ENCODE measurements around the gene TENM3.

TENM3 gene

GRCh38 chr4:182649698-182650477 is 406.7 kb downstream of the TENM3 start:
- no peak for DNase-seq (ENCODE audit: insufficient read length, low spot score)
- no peak for TF ChIP-seq CTCF (IDR thresholded peaks at IDR 0.05; ENCODE audit: insufficient read depth, missing control alignments)
- FAIRE-seq = no peak

- no peak for TF ChIP-seq CTCF (IDR thresholded peaks at IDR 0.05; ENCODE audit: insufficient read depth, missing control alignments)
- FAIRE-seq = no peak
These were observed 410.4 kb downstream of the TENM3 start for GRCh38 chr4:182653596-182653995.

GRCh38 chr4:182655340-182655739 is 412.1 kb downstream of the TENM3 start:
- DNase-seq (ENCODE audit: insufficient read length, low spot score) = no peak
- FAIRE-seq = no peak
- no peak for TF ChIP-seq CTCF (IDR thresholded peaks at IDR 0.05; ENCODE audit: insufficient read depth, missing control alignments)

More at GRCh38 chr4:182653596-182653995, 410.4 kb downstream of the TENM3 start:
- no peak for DNase-seq (ENCODE audit: insufficient read length, low spot score)

GRCh38 chr4:182662551-182662950 is 419.3 kb downstream of the TENM3 start:
- DNase-seq (ENCODE audit: insufficient read length, low spot score) (no peak), FAIRE-seq (no peak)
- no peak for TF ChIP-seq CTCF (IDR thresholded peaks at IDR 0.05; ENCODE audit: insufficient read depth, missing control alignments)

GRCh38 chr4:182671231-182671630 is 428.0 kb downstream of the TENM3 start:
- no peak for TF ChIP-seq CTCF (IDR thresholded peaks at IDR 0.05; ENCODE audit: insufficient read depth, missing control alignments)
- FAIRE-seq (no peak), DNase-seq (ENCODE audit: insufficient read length, low spot score) (no peak)

GRCh38 chr4:182671749-182672148 is 428.5 kb downstream of the TENM3 start:
- FAIRE-seq (no peak), DNase-seq (ENCODE audit: insufficient read length, low spot score) (no peak)

More at GRCh38 chr4:182671749-182672148, 428.5 kb downstream of the TENM3 start:
- no peak for TF ChIP-seq CTCF (IDR thresholded peaks at IDR 0.05; ENCODE audit: insufficient read depth, missing control alignments)

Measured in D721Med (cell line).